NOMO-1 treated with dmso at 0.1 percent for 144 hours (cell line): ENCODE results near the gene TMEM233.
"Not testable (repeated sequence)": the region's sequence is repeated elsewhere in the genome, so short reads cannot be mapped to it uniquely, and the experiment has no call there.

Source experiments
- DNase-seq: peaks from one replicate; lab custom pipeline; 2025; ENCODE audit not compliant: unreplicated experiment; lab: John Stamatoyannopoulos, UW

TMEM233 gene

GRCh38 chr12:119657001-119657400, 63.4 kb downstream of the TMEM233 start:
- DNase-seq: not testable (repeated sequence)

- not testable (repeated sequence) for DNase-seq
These were observed 64.6 kb downstream of the TMEM233 start for GRCh38 chr12:119658166-119658565.

GRCh38 chr12:119659289-119659897, 65.8 kb downstream of the TMEM233 start:
- DNase-seq: peak; percentile 36

- peak; percentile 47 for DNase-seq
These were observed 66.5 kb downstream of the TMEM233 start for GRCh38 chr12:119660076-119660475.

GRCh38 chr12:119661882-119662281, 68.3 kb downstream of the TMEM233 start:
- no peak for DNase-seq

- DNase-seq: no peak
These were observed 71.1 kb downstream of the TMEM233 start for GRCh38 chr12:119664642-119665041.

- DNase-seq: no peak
These were observed 71.8 kb downstream of the TMEM233 start for GRCh38 chr12:119665164-119665929.

- DNase-seq: no peak
These were observed 72.7 kb downstream of the TMEM233 start for GRCh38 chr12:119666226-119666795.

GRCh38 chr12:119666900-119667576, 73.5 kb downstream of the TMEM233 start:
- no peak for DNase-seq

GRCh38 chr12:119667577-119668323, 74.2 kb downstream of the TMEM233 start, which contains the start of gene PRKAB1:
PRKAB1 (plus strand) TSS chr12:119668133; CDS start chr12:119668245, 112 bp downstream.
- DNase-seq: peak; percentile 98

GRCh38 chr12:119668324-119668841, 74.8 kb downstream of the TMEM233 start:
- no peak for DNase-seq

- no peak for DNase-seq
These were observed 76.3 kb downstream of the TMEM233 start for GRCh38 chr12:119669744-119670472.

- no peak for DNase-seq
These were observed 77.5 kb downstream of the TMEM233 start for GRCh38 chr12:119671070-119671469.

GRCh38 chr12:119672194-119672593, 78.6 kb downstream of the TMEM233 start:
- no peak for DNase-seq

- no peak for DNase-seq
These were observed 80.1 kb downstream of the TMEM233 start for GRCh38 chr12:119673634-119674033.

- no peak for DNase-seq
These were observed 81.0 kb downstream of the TMEM233 start for GRCh38 chr12:119674560-119674959.

GRCh38 chr12:119676022-119676421, 82.4 kb downstream of the TMEM233 start:
- DNase-seq: no peak

GRCh38 chr12:119676573-119676972, 83.0 kb downstream of the TMEM233 start:
- DNase-seq: no peak

GRCh38 chr12:119678459-119678858, 84.9 kb downstream of the TMEM233 start:
- no peak for DNase-seq

- no peak for DNase-seq
These were observed 85.5 kb downstream of the TMEM233 start for GRCh38 chr12:119679081-119679480.
